ENCODE measurements around the gene VIPR2. TPM values are rescaled to one million over a fixed set of nuclear protein-coding genes. Genes with fewer than 3 reads are reported as not detected.
A peak's percentile ranks its signal among the peaks of the same experiment; 100 is the strongest.
"Not testable (repeated sequence)": the region's sequence is repeated elsewhere in the genome, so short reads cannot be mapped to it uniquely, and the experiment has no call there.

The VIPR2 gene, protein sequence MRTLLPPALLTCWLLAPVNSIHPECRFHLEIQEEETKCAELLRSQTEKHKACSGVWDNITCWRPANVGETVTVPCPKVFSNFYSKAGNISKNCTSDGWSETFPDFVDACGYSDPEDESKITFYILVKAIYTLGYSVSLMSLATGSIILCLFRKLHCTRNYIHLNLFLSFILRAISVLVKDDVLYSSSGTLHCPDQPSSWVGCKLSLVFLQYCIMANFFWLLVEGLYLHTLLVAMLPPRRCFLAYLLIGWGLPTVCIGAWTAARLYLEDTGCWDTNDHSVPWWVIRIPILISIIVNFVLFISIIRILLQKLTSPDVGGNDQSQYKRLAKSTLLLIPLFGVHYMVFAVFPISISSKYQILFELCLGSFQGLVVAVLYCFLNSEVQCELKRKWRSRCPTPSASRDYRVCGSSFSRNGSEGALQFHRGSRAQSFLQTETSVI
- under 1 TPM; 0.42 to 0.50 TPM for total RNA-seq

DNA sequence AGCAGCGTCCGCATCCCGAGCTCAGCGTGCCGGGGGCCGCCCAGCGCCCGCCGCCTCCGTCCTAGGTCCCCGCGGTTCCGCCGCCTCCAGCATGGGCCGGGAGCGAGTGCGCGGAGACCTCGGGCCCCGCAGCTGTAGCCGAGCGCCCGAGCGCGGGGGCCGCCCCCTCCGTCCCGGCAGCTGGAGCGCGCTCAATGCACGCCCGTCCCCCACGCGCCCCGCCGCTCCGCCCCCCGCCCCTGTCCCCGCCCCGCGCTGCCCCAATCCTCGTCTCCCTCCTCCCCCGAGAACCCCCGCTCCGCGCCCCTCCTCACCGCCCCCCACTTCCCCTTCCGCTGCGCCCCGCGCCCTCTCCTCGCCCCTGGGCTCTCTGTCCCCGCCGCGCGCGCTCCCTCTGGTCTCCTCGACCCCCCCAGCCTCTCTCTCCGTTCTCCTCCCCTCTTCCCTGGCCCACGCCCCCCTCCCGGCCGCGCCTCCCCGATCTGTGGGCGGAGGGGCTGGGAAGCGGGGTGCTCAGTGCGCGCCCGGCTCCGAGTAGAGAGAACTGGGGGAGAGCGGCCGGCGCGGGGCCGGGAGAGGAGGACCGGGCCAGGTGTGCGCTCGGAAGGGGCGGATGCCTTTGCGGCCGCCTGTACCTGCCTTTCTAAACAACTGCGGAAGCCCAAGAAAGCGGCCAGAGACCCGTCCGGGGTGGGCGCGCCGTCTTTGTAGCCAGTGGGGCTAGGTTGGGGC is at the start of gene VIPR2:
Gene VIPR2, minus strand, starts transcription at position 110 of the 732 bp plus-strand sequence. Its CDS starts 96 bp downstream, at position 14.
- no peaks in the 10 kb centered on the region for H3K36me3 Mint-ChIP-seq (ENCODE audit: low read depth)
- peaks cover 23% of the 10 kb centered on the region for H3K27me3 Mint-ChIP-seq
- peaks cover 4% of the 10 kb centered on the region for H3K4me1 Mint-ChIP-seq
- CTCF ChIA-PET, result interaction anchor here (0.8 to 2.0 kb wide), 3 partner anchors 52 to 531 kb away, joined by 3 to 7 read pairs (median 3); no protein-coding TSS in a partner anchor
- DNase-seq, result peak; percentile 61
- no peak within 1 kb of the TSS for H3K27ac Mint-ChIP-seq
- no peaks in the 10 kb centered on the region for H3K9me3 Mint-ChIP-seq (ENCODE audit: low read depth)
- intact Hi-C loops (cut with DNase I, micrococcal nuclease), result no loop called here
- peak; percentile 79 for ATAC-seq
- POLR2A ChIA-PET, result no interaction called here
- H3K4me3 Mint-ChIP-seq, result peak within 1 kb of the TSS; percentile 65

DNA sequence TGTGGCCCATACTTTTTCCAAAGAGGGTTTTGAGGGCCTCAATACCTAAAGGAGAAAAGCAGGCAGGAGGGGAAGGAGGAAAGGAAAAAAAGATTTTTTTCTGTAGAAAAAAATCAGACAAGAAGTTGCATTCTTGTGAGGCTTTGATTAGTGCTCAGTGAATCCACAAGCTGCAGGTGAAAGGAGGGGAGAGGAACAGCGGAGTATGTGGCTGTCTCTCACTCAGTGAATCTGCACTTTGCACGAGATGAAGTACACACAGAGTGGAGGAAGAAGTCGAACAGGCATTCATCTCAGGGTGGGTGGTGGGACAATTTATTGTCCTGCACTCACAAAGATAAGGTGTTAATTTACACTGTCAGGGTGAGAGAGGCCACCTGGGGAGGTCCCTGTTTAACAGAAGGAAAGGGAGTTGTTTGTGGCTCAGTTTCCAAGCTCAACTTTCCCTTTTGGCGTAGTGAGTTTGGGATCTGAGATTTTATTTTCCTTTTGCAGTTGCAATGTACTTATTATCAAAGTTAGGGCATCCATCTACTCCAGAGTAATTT is 49.0 kb upstream of the VIPR2 start:
- Mint-ChIP-seq H3K9me3 (ENCODE audit: low read depth) (no peaks in the 10 kb centered on the region), H3K36me3 (ENCODE audit: low read depth) (no peaks in the 10 kb centered on the region), H3K4me1 (peaks cover 33% of the 10 kb centered on the region), H3K27ac (peak overlapping the region; percentile 29), H3K27me3 (no peaks in the 10 kb centered on the region), H3K4me3 (no peak overlapping the region)
- DNase-seq (no peak), ATAC-seq (no peak)
- POLR2A ChIA-PET, result no interaction called here
- CTCF ChIA-PET, result no interaction called here
- intact Hi-C loops (cut with DNase I, micrococcal nuclease), result no loop called here

DNA sequence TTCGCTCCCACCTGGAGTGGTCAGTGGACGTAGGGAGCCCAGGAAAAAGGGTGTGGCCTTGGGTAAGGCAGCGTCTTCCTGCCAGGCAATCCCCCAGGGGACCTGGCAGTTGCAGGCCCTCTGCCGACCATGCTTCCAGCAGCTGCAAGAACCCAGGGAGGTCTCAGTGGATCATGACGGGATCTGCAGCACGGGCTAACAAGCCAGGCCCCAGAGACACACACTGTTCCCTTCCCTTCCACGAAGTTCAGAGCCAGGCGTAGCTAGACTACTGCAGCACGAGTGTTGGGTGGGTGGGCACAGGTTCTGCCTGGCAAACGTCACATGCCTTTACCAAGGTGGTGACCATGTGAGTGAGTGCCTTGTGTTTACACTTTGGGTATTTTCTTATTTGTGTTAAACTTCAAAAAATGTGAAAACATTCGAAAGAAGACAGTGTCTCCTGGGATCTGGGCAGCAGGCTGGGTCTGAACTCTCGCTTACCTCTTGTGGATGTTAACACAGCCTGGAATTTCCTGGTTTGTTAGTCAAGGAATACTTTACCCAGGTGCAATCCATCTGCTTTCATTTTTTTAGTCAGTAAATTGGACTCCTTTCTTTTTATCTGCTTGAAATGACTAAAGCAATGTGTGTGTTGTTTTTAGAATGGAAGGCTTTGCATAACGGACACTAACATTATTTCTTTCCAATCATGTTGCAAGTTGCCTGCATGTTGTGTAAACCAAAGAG is 48.2 kb upstream of the VIPR2 start:
- Mint-ChIP-seq H3K4me1 (peaks cover 26% of the 10 kb centered on the region), H3K9me3 (ENCODE audit: low read depth) (peaks cover 3% of the 10 kb centered on the region), H3K36me3 (ENCODE audit: low read depth) (no peaks in the 10 kb centered on the region), H3K27me3 (no peaks in the 10 kb centered on the region), H3K4me3 (no peak overlapping the region), H3K27ac (no peak overlapping the region)
- ChIA-PET POLR2A (no interaction called here), CTCF (no interaction called here)
- intact Hi-C loops (cut with DNase I, micrococcal nuclease), result no loop called here
- DNase-seq (no peak), ATAC-seq (no peak)

DNA sequence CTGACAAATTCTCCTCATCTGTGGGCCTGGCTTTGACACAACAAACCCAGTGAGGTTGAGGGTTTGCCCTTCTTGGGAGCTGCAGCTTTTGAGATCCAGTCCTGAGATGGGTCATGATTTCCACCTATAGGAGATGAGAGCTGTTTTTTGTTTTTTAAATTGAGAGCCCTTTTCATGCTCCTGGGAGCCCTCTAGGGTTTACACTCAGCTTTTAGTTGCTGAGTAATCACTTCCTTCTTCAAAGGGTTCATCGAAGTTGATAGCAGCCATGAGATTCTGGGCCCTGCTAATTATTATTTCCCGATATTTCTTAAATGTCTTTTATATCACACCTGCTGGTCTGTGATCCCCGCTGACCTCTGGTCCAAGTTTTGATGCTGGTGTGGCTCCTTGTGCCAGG is 47.3 kb upstream of the VIPR2 start:
- Mint-ChIP-seq H3K9me3 (ENCODE audit: low read depth) (peaks cover 3% of the 10 kb centered on the region), H3K36me3 (ENCODE audit: low read depth) (no peaks in the 10 kb centered on the region), H3K4me1 (peaks cover 17% of the 10 kb centered on the region), H3K27ac (no peak overlapping the region), H3K4me3 (no peak overlapping the region), H3K27me3 (no peaks in the 10 kb centered on the region)
- intact Hi-C loops (cut with DNase I, micrococcal nuclease), result no loop called here
- POLR2A ChIA-PET, result no interaction called here
- DNase-seq, result no peak
- CTCF ChIA-PET, result no interaction called here
- no peak for ATAC-seq

DNA sequence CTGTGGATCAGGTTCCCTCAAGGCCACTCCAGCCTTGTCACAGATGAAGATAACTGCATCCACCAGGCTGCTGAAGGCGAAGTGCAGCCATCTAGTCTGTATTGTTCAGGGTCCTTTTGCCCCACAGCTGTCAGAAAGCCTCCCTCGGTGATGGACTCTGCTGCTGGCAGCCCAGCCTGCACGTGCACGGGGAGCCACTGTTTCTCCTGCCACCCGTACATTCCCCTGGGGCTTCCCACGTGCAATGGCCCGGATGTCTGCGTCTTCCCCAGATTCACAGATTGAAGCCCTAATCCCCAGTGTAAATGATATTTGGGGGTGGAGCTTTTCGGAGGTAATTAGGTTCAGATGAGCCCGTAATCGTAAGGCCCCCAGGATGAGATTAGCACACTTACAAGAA is 46.6 kb upstream of the VIPR2 start:
- H3K4me1 Mint-ChIP-seq, result peaks cover 10% of the 10 kb centered on the region
- ChIA-PET CTCF (no interaction called here), POLR2A (no interaction called here)
- H3K27me3 Mint-ChIP-seq, result no peaks in the 10 kb centered on the region
- H3K36me3 Mint-ChIP-seq (ENCODE audit: low read depth), result no peaks in the 10 kb centered on the region
- H3K27ac Mint-ChIP-seq, result no peak overlapping the region
- peaks cover 7% of the 10 kb centered on the region for H3K9me3 Mint-ChIP-seq (ENCODE audit: low read depth)
- DNase-seq (no peak), ATAC-seq (no peak)
- intact Hi-C loops (cut with DNase I, micrococcal nuclease), result no loop called here
- no peak overlapping the region for H3K4me3 Mint-ChIP-seq

DNA sequence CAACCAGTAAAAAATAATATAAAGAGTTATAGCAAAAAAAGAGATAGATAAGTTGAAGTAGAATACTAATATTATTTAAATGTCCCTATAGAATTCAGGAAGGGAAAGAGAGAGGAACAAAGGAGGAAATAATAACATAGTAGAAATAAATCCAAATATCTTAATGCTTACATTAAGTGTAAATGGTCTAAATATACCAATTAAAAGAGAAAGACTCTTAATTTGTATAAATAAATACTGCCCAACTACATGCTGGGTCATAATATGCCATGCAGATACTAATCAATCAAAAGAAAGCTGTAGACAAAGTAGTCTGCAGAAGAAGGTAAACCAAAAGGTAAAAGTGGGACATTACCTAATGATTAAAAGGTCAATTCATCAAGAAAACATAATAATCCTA is 43.3 kb upstream of the VIPR2 start:
- Mint-ChIP-seq H3K36me3 (ENCODE audit: low read depth) (no peaks in the 10 kb centered on the region), H3K27ac (no peak overlapping the region), H3K4me3 (no peak overlapping the region), H3K9me3 (ENCODE audit: low read depth) (peaks cover 10% of the 10 kb centered on the region), H3K27me3 (peaks cover 15% of the 10 kb centered on the region), H3K4me1 (no peaks in the 10 kb centered on the region)
- intact Hi-C loops (cut with DNase I, micrococcal nuclease), result no loop called here
- ChIA-PET POLR2A (no interaction called here), CTCF (interaction anchor here (1.7 kb wide), 1 partner anchor 122 kb away, joined by 3 read pairs; no protein-coding TSS in a partner anchor)
- DNase-seq (no peak), ATAC-seq (no peak)

DNA sequence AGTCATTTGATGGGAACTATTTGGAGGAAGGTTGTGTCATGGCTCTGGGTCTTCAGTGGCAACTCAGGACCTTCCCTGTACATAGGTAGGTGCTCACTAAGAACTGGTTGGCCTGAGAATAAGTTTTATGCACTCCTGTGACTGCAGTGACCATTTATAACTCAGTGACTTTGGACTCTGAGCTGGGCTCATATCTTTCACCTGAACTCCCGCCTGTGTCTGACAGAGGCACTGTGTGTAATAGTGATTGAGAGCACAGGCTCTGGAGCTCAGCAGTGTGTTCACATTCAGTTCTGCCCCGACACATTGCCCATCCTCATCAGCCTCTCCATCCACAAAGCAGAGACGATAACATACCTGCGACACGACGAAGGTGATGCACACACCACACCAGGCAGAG is 34.6 kb upstream of the VIPR2 start:
- ATAC-seq (no peak), DNase-seq (no peak)
- ChIA-PET POLR2A (no interaction called here), CTCF (no interaction called here)
- Mint-ChIP-seq H3K4me3 (no peak overlapping the region), H3K4me1 (peaks cover 11% of the 10 kb centered on the region), H3K27ac (no peak overlapping the region), H3K27me3 (peaks cover 17% of the 10 kb centered on the region), H3K36me3 (ENCODE audit: low read depth) (no peaks in the 10 kb centered on the region), H3K9me3 (ENCODE audit: low read depth) (peaks cover 16% of the 10 kb centered on the region)
- intact Hi-C loops (cut with DNase I, micrococcal nuclease), result no loop called here

DNA sequence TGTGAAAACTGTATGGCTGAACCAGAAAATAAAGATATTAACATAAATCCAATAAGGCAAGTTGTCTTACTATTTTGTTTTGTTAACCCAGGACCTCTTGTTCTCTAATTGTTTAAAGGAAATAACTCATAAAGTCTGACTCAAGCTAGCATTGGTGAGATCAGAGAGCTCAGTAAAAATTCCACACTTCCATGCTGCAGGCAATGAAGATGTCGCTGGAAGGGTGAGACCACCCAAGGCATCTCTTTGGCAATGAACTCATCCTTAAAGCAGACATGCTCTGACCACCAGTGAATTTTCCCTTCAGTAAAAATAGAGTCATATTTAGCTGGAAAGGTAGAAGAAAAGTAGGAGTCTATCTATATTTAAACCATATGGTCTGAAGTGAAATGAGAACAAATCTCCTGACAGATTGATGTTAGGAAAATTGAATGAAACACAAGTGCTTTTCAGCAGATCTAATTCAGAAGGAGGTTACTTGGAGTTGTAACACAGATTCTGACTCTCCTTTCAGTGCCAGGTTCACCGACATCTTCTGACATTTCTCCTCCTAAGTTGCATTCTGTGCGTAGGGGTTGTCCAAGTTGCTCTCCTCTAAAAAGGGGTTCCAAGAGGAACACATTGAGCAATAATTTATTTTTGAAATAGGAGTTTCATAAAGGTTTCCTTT is 32.8 kb upstream of the VIPR2 start:
- Mint-ChIP-seq H3K27me3 (peaks cover 13% of the 10 kb centered on the region), H3K9me3 (ENCODE audit: low read depth) (peaks cover 17% of the 10 kb centered on the region), H3K4me1 (peaks cover 14% of the 10 kb centered on the region), H3K4me3 (no peak overlapping the region), H3K36me3 (ENCODE audit: low read depth) (no peaks in the 10 kb centered on the region), H3K27ac (no peak overlapping the region)
- POLR2A ChIA-PET, result no interaction called here
- no peak for DNase-seq
- ATAC-seq, result no peak
- intact Hi-C loops (cut with DNase I, micrococcal nuclease), result no loop called here
- CTCF ChIA-PET, result interaction anchor here (0.8 to 1.1 kb wide), 2 partner anchors 130 to 1923 kb away, joined by 3 read pairs; no protein-coding TSS in a partner anchor

DNA sequence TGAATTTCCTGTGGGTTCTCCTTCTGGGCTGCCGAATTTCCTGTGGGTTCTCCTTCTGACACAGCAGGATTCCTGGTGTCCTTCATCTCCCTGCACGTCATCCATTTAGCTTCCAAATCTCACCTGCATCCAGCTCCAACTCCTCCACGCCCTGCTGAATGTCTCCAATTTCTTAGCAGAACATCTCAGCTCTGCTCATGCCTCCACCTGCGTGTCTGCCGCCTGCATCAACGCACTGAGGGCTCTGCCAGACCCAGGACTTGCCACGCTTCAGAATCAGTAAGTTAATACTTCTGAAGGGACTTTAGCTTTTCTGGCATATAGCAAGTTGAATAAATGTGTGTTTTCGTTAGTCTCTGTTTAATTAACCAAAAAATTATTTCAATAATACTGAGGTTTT is 31.1 kb upstream of the VIPR2 start:
- Mint-ChIP-seq H3K9me3 (ENCODE audit: low read depth) (peaks cover 15% of the 10 kb centered on the region), H3K4me1 (peaks cover 14% of the 10 kb centered on the region), H3K36me3 (ENCODE audit: low read depth) (no peaks in the 10 kb centered on the region)

DNA sequence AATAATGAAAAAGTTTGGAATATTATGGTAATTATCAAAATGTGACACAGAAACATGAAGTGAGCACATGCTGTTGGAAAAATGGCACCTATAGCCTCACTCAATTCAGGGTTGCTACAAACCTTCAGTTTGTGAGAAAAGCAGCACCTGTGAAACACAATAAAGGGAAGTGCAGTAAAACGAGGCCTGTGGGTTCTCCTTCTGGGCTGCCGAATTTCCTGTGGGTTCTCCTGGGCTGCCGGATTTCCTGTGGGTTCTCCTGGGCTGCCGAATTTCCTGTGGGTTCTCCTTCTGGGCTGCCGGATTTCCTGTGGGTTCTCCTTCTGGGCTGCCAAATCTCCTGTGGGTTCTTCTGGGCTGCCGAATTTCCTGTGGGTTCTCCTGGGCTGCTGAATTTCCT is 30.4 kb upstream of the VIPR2 start:
- H3K27ac Mint-ChIP-seq; ATAC-seq; H3K4me3 Mint-ChIP-seq; DNase-seq; CTCF ChIA-PET; H3K36me3 Mint-ChIP-seq (ENCODE audit: low read depth); POLR2A ChIA-PET; intact Hi-C loops (cut with DNase I, micrococcal nuclease): not testable (repeated sequence)
- H3K4me1 Mint-ChIP-seq, result peaks cover 14% of the 10 kb centered on the region
- H3K9me3 Mint-ChIP-seq (ENCODE audit: low read depth), result peaks cover 15% of the 10 kb centered on the region
- peaks cover 10% of the 10 kb centered on the region for H3K27me3 Mint-ChIP-seq

More for the DNA sequence above, 31.1 kb upstream of the VIPR2 start:
- no peak for DNase-seq
- CTCF ChIA-PET, result no interaction called here
- no peak for ATAC-seq
- Mint-ChIP-seq H3K27me3 (peaks cover 10% of the 10 kb centered on the region), H3K4me3 (no peak overlapping the region), H3K27ac (no peak overlapping the region)
- POLR2A ChIA-PET, result no interaction called here
- intact Hi-C loops (cut with DNase I, micrococcal nuclease), result no loop called here

DNA sequence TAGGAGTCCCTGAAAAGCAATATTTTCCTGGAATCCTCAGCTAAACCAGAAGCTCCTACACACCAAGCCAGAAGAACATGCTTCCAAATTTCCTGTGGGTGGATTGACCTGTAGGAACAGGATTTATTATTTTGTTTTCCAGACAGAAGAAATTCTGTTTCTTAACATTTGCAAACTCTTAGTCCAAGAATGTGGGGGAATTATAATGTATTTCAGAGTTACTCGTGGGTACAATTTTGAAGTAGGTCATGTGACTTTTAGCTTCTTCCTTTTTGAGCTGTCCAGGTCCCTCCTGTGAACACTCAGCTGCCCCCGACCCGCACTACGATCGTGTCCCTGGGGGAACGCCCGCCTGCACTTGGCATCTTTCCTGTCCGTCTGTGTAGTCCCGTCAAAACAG is 27.7 kb upstream of the VIPR2 start:
- intact Hi-C loops (cut with DNase I, micrococcal nuclease), result no loop called here
- H3K4me1 Mint-ChIP-seq, result peaks cover 14% of the 10 kb centered on the region
- ATAC-seq (no peak), DNase-seq (no peak)
- ChIA-PET POLR2A (no interaction called here), CTCF (no interaction called here)
- no peak overlapping the region for H3K27ac Mint-ChIP-seq
- H3K4me3 Mint-ChIP-seq, result no peak overlapping the region
- H3K9me3 Mint-ChIP-seq (ENCODE audit: low read depth), result peaks cover 12% of the 10 kb centered on the region
- peaks cover 4% of the 10 kb centered on the region for H3K27me3 Mint-ChIP-seq
- no peaks in the 10 kb centered on the region for H3K36me3 Mint-ChIP-seq (ENCODE audit: low read depth)

Data from activated CD4-positive, alpha-beta T cell treated with anti-CD3 and anti-CD28 coated beads for 36 hours (primary cell).